Thyroid gland (tissue), 4 donors: Measurements from ENCODE around the gene TOP2B.

Experiments
- CTCF ChIP-seq, 6 experiments: fragments of 200-600 bp in 3 of 6; fragments of 450-650 bp in 3 of 6; sonication (generic) in 3 of 6; IDR thresholded peaks; one replicate each; pipeline ENCODE4 v1.5.1; 2016 to 2019; ENCODE audit warnings: antibody characterized with exemption in 6 of 6, mild to moderate bottlenecking in 2 of 6, inconsistent platforms in 1 of 6, moderate library complexity in 1 of 6
- POLR2A ChIP-seq, 2 donors: fragments of 450-650 bp; IDR thresholded peaks; one replicate each; pipeline ENCODE4 v1.6.1; 2017; ENCODE audit warnings: antibody characterized with exemption in 2 of 2, mild to moderate bottlenecking in 2 of 2, moderate library complexity in 1 of 2

GRCh38 chr3:25686766-25687165, 22.1 kb upstream of the TOP2B start:
- TF ChIP-seq CTCF (IDR thresholded peaks at IDR 0.05), result no peak
- TF ChIP-seq POLR2A (IDR thresholded peaks at IDR 0.05), result no peak
